ENCODE measurements around the gene TMED3.

Gene TMED3

DNA sequence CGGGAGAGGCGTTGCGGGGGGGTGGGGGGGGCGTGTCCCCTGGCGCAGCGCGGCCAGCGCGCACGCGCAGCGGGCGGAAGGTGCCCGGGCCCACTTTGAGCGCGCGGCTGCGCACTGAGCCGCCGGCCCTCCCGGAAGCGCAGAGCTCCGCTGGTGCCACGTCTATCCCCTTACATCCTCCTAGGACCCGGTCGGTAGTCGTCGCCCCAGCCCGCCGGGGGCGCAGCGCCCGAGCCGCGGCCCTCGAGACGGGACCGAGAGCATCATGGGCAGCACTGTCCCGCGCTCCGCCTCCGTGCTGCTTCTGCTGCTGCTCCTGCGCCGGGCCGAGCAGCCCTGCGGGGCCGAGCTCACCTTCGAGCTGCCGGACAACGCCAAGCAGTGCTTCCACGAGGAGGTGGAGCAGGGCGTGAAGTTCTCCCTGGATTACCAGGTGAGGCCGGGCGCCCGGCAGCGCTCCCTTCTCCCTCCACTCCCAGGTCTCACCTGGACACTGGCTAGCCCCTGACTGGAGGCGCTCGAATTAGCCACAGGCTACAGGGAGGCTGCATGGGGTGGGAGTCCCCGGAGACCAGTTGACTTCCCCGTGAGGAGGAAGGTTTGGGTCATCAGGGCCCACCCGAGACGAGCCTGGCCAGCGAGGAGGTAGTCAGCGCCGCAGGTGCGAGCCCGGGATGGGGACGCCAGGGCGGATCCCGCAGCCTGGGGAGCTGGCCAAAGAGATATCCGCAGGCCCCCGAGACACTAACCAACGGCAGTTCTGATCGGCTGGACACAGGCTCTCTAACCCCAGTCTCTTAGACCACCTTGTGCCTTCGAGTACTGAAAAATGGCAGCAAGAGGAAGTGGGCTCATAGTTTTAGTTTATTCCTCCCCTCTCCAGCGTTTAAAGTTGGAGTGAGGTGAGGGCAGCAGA lies at the start of gene TMED3:
Gene TMED3 (plus strand): TSS at position 128 of the 916 bp plus-strand sequence. CDS start 138 bp downstream, at position 266.
- DNase-seq (ENCODE audit: low spot score): peak; percentile 98

DNA sequence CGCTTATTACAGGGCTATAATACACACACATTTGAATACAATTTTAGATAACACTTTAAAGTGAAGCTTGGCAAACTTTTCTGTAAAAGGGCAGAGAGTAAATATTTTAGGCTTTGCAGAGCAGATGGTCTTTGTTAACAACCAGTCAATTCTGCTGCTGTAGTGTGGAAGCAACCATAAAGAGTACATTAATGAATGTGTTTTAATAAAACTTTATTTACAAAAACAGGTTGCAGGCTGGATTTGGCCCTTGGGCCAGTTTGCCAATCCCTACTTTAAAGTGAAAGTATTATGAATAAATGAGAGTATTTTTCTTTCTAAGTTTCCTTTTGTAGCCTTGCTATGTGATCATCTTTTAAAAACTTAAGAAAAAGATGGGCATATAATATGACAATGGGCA lies 49.1 kb upstream of the TMED3 start:
- DNase-seq (ENCODE audit: low spot score): no peak

DNA sequence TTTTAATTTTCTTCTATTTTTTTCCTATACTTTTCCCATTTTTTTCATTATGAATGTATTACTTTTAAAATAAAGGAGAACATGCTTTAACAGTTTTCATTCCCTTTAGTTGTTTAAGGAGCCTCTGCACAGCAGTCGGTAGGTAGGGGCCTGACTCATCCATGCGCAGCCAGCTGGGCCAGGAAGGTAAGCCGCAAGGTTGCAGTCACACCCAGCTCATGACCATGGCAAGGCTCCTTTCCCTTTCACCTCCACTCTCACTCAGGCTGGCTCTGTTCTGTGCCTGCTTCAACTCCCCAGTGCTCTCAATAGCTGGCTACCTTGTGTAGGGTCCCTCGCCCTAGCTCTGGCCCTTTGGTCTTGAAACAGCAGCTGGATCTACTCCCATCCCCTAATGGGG lies 45.7 kb upstream of the TMED3 start:
- DNase-seq (ENCODE audit: low spot score): no peak

DNA sequence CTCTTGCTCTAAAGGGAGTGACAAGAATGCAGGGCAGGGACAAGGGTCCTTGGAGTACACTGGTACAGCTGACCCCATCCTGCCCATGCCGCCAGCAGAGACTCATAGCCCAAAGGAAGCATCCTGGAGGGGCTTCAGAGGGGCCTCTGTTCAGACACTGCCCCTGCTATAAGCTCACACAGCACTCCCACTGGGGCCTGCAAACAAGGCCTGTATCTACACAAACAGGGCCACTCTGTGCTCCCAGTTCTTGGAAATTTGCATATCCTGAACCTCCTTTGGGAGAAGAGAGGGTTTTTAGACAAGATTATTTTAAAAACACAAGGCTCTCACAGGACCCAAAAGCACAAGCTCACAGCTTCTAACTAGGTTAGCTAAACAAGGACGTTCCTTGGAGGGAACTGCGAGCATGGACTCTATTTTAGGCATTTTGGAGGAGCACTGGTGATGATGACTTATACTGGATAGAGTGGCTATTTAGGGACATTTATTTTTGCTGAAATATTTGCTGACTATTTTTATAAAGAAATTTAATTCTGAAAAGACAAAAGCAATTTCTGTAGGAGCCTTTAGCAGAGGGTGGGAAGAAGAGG lies 44.8 kb upstream of the TMED3 start:
- DNase-seq (ENCODE audit: low spot score): no peak

DNA sequence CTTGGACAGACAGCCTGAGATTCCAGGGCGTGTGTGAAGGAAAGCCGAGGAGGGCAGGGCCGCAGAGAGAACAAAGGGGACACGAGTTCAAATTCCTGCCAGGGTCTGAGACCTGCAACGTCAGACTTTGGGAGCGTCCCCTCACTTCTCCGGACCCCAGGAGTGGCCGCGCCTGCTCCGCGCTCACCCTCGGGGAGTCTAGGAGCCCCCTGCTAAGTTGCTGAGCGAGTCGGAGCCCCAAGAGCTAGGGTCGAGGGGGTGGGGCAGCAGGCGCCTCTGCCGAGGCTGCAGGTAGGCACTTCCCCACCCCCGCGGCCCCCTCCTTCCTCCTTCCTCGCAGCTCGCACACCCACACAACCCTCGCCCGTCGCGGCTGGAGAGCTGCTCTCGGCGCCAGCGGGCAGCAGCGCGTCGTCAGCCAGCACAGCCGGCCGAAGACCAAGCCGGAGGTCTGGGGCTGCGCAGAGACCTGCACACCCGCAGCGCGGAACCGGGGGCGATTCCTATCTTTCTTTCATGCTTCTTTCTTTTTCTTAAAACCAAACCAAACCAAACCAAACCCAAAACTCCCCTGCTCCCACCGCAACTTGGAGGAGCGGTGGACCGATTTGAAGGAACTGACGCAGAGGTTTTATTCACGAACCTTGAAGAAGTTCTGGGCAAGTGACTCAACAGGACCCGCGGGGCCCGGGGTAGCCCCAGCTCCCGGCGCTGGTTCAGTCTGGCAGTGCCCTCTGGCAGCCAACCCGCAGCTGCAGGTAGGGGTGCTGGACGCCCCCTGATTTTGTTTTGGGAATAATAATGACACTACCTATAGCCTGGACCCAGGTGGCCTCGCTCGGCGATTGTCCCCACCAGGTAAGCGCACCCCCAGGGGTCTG lies 28.3 kb upstream of the TMED3 start, which contains the start of gene ANKRD34C:
Gene ANKRD34C (plus strand): TSS at position 352 of the 881 bp plus-strand sequence. CDS start 10,563 bp downstream, outside the sequence.
- DNase-seq (ENCODE audit: low spot score): no peak

DNA sequence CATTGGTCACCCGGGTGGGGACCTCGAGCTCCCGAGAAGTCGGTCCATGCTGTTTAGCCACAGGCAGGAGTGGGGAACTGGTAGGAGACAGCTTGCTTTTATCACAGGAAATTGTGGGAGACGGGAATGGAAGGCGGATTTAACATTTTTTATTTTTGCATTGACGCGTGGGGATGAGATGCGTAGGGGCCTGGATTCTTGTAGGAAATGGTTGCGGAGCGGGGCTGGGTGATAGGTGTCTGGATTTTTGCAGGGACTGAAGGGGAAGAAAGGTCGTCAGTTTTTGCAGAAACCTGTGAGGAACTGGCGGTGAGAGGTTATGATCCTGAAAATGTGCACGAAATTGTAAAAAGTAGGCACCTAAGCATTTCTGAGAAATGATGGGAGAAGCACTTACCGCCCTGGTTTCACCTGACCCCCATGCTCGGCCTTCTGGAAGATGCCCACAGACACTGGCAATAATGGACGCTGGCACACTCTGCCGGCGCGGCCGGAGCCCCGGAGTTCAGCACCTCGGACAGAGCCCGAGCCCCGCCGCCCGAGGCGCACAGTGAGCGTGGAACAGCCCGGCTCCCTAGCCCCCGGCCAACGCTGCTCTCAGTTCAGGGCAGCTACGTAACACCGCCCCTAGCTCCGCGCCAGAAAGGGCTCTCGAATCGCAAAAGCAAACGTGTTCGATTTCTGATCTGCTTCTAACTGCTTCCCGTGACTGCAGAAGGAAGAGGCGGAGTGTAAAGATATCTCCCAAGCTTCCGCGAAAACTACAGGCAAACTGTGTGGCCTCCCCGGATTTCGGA lies 27.5 kb upstream of the TMED3 start:
- DNase-seq (ENCODE audit: low spot score): peak; percentile 79

- DNase-seq (ENCODE audit: low spot score): no peak
These were observed 20.2 kb upstream of the TMED3 start for GRCh38 chr15:79290642-79291275.

DNA sequence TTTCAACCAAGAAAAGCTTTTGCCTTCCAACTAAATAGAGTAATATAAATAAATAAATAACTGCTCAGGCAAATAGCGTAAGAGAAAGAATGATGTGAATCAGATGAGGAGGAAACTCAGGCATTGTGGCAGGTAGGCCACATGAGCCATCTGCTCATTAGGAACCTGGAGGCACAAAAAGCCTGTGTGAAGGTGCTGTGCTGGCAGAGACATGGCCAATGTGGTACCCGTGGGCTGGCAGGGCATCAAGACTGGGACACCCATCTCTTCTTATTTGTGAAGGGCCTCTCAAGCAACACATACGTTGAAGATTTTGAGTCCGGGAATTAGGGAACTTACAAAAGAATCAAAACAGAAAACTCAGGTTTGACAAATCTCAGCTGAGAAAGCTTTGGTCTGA lies 18.9 kb upstream of the TMED3 start:
- DNase-seq (ENCODE audit: low spot score): no peak

DNA sequence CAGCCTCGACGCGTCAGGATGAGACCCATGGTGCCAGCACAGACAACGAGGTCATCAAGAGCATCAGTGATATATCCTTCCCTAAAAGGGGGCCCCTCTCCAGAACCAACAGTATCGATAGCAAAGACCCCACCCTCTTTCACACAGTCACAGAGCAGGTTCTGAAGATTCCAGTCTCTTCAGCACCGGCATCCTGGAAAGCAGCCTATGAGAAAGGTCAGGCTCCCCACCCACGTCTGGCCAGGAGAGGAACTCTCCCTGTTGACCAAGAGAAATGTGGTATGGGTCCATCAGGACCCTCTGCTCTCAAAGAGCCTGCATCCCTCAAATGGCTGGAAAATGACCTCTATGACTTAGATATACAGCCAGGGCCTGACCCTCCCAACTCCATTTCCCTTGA lies 16.8 kb upstream of the TMED3 start:
- no peak for DNase-seq (ENCODE audit: low spot score)

DNA sequence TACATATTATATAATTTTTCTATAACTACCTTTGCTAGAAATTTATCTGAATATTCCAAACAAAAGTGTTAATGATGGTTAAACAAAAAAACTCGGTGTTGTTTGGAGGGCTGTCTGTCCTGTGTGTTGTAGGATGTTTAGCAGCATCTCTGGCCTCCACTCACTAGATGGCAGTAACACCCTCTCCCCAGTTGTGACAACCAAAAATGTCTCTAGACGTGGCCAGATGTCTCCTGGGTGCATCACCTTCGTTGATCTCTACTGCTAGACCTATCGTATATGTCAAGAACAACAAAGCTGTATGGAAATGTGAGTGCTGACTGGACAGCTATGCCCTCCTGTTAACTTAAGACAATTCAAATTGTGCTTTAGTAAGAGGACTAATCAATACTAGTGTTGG lies 14.3 kb upstream of the TMED3 start:
- no peak for DNase-seq (ENCODE audit: low spot score)

DNA sequence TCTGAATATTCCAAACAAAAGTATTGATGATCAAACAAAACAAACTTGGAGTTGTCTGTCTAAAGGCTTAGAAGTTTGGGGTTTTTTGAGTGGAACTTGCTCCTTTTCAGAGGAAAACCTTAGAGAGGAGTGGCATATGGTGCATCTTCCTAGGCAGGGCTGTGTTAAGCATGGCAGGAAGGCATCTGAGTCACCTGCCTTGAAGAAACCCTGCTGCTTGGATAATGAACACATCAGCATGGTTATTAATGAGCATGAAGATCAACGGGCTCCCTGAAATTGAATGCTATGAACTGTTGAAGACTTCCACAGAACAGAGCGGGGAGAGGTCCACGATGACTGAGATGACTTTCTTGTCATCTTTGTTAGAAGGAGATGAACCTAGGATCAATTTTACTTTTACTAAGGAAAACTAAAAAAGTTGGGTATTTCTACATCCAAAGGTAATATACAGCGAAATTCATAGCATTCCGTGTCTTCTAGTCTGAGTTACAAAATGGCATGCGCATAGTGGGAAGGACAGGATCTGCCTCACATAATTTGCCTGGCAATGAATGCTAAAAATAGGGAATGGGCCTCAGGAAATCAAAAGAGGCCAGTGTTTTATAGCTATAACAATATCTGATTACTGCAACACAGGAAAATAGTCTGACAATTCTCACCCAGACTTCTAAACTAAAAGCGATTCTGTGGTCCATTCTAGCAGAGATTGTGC lies 11.6 kb upstream of the TMED3 start:
- DNase-seq (ENCODE audit: low spot score): no peak

- DNase-seq (ENCODE audit: low spot score): no peak
These were observed 11.1 kb upstream of the TMED3 start for GRCh38 chr15:79299841-79300235.

- DNase-seq (ENCODE audit: low spot score): no peak
These were observed 3.7 kb upstream of the TMED3 start for GRCh38 chr15:79307251-79307650.

DNA sequence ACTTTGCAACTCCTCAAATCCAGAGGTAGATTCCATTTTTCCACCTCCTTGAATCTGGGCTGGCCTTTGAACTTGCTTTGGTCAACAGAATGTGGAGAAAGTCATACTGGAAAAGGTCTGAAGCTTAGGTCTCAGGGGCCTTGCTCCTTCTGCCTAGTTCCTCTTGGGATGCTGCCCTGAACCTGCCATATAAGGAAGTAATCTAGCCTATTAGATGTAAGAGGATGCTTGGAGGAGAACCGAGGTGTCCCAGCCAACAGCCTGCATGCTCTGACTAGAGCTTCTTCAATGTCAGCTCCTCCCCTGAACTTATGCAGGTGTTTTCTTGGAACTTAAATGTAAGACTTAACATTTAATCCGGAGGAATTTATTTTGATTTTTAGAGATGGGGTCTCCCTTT lies 2.0 kb upstream of the TMED3 start:
- DNase-seq (ENCODE audit: low spot score): no peak

DNA sequence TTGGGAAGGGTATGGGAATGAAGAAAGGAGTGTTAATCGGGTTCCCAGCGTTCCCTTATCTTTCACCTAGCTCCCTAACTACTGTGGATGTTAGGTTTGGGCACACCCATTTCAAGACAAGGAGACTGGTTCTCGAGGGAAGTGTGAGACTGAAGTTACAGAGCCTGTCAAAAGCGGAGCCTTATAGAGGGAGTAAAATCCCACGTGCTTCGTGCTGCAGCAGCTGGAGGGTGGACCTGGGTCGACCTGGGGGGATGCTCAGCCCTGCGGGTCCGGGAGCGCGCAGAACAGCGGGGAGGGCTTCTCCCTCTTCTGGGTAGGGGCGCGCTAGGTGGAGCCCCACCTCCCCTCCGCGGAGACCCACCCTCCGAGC lies 314 bp upstream of the TMED3 start:
- DNase-seq (ENCODE audit: low spot score): no peak

GRCh38 chr15:79311901-79312553 lies 1.1 kb downstream of the TMED3 start:
- peak; percentile 8 for DNase-seq (ENCODE audit: low spot score)

- DNase-seq (ENCODE audit: low spot score): no peak
These were observed 3.3 kb downstream of the TMED3 start for GRCh38 chr15:79314186-79314585.

GRCh38 chr15:79314811-79315210 lies 3.9 kb downstream of the TMED3 start:
- no peak for DNase-seq (ENCODE audit: low spot score)

DNA sequence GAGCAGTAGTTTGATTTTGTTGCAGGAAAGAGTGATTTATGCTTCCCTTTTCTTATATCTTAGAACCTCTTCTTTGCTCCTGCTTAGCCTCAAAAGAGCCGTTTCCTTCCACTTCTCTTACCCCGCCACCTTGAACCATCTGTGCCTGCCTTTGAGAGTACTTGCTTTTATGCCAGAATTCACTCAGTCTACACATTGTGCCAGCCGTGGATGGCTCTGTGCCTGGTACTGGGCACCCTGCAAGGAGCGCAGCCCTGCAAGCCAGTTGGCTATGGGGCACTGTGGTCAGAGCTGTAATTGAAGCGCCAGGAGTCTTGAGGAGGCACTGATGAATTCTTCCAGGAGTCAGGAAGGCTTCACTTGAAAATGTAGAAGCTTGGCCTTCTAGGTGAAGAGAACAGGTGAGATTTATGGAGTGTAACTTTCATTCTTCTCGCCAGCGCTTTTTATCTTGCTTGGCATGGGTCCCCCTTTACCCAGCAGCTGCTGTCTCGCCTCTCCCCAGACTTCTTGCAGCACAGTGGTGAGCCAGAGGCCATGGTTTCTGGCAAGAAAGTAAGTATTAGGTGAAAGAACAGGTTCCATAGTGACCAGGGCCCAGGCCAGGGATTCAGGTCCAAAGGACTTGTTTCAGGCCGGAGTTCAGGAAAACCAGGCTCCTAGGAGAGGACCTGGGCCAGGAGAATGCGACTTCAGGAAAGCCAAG lies 4.9 kb downstream of the TMED3 start:
- no peak for DNase-seq (ENCODE audit: low spot score)

All from AG08396 (cell line).